ENCODE measurements around the gene COLQ.

- TF ChIP-seq CTCF (IDR thresholded peaks at IDR 0.05) = peak in 3 of 12 donors; percentile 24 to 30 (median 24)
- TF ChIP-seq POLR2A (IDR thresholded peaks at IDR 0.05) = peak in 1 of 2 donors; percentile 61
Measured at GRCh38 chr3:15427182-15427880, 94.2 kb downstream of the COLQ start, which contains the start of the genes EAF1 and METTL6.

Data from heart left ventricle (tissue), 13 donors.